H7 (cell line): Measurements from ENCODE around the gene RCVRN. TPM values are rescaled to one million over a fixed set of nuclear protein-coding genes. Genes with fewer than 3 reads are reported as not detected.
A peak's percentile ranks its signal among the peaks of the same experiment; 100 is the strongest.
"Not testable (repeated sequence)": the region's sequence is repeated elsewhere in the genome, so short reads cannot be mapped to it uniquely, and the experiment has no call there.

Experiments
- DNase-seq: peaks from one replicate; pipeline ENCODE4 v3.0.0; 2012
- H3K27me3 ChIP-seq: 2 replicates; pipeline ENCODE4 v1.6.0; 2011; ENCODE audit warnings: mild to moderate bottlenecking, low read length; ENCODE audit not compliant: control insufficient read depth, insufficient read depth
- H3K36me3 ChIP-seq: replicated peaks from 2 replicates; pipeline ENCODE4 v1.5.1; 2011; ENCODE audit warnings: low read length; ENCODE audit not compliant: control insufficient read depth, insufficient read depth
- H3K4me3 ChIP-seq: 2 replicates; pipeline ENCODE4 v1.5.1; 2011; ENCODE audit warnings: low read depth, mild to moderate bottlenecking, control low read depth, low read length, moderate library complexity; ENCODE audit not compliant: insufficient read depth
- total RNA-seq: library from RNA; depleted of rRNA; stranded (reverse); fragments of >200 nt; shearing (Covaris generic); gene quantifications from 2 replicates; pipeline ENCODE4 v1.2.3, GENCODE V29; 2014

The RCVRN gene
- total RNA-seq, 1 experiment from 2014 or later = not detected

DNA sequence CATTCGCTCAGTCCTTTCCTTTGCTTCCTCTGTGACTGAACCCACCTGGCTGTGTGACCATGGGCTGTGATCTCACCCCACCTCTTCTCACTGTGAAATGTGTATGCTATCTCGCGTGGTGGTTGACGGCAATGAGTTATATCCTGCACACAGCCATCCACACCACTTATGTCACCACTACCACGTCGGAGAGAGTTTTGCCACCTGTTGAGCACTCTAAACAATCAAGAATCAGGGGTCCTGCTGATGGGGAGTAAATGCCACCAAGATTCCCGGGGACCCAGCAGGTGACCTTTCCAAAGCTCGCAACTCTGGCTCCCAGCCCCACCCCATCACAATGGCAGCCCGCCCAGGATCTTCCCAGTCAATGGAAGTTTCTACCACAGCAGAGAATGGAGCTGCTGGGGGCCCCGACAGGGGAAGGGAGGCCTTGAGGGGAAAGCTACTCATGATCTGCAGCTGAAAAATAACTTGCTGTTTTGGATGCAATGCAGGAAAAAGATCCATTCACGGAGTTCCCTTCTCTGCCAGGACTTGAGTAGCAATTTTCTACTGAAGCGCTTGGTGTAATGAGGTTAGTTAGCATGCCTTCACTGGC lies 26.2 kb upstream of the RCVRN start:
- no peak for DNase-seq
- Histone ChIP-seq H3K4me3 (no peak overlapping the region), H3K27me3 (no peaks in the 10 kb centered on the region), H3K36me3 (no peaks in the 10 kb centered on the region)

DNA sequence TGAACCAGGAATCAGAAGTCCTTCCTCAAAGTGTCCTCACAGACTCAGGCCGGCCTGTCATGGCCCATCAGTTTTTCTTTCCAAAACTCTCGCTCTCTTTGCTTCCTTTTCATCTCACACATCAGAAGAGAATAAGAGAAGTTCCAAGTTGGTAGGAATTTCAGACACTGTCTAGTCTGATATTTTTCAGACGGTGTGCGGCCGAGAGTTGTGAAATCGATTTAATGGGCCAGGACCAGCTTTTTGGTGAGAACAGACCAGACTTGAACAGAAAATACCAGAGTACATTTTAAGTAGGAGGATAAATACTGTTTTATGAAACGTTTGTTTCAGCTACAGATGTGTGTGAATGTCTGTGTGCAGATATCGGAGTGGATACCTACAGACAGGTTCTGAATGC lies 24.8 kb upstream of the RCVRN start:
- Histone ChIP-seq H3K4me3 (no peak overlapping the region), H3K27me3 (no peaks in the 10 kb centered on the region), H3K36me3 (no peaks in the 10 kb centered on the region)
- no peak for DNase-seq

DNA sequence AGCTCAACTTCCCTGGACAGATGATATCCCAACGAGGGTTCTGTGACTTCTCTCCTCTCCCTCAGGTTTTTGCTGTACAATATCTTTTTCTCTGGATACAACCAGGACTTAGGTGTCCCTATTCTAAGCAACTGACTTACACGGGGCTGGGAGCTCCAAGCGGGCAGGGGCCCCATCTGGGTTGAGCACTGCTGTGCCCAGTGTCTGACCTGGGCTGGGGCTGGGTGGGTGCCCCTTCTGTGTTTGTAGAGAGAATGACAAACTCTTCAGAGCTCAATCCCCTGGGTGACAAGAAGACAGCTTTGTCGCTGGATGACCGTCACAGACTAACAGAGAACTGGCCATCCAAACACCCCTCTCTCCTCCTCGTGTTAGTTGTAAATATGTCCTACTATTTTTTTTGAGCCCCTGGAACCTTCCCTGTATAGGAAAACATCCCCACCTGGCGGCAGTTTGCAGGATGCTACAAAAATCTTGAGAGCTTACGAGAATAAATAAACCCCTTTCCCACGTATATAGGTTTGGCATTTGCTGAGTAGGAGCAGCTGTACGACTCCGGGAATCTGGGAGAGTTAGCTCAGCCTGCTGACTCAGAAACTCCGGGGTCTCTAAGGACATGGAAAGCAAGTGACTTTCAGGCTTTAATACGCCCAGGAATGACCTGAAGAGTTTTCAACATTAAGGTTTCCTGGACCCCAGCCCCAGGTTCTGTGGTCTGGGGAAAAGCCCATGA lies 23.7 kb upstream of the RCVRN start:
- H3K27me3 ChIP-seq = no peaks in the 10 kb centered on the region
- H3K4me3 ChIP-seq = no peak overlapping the region
- peak; percentile 84 for DNase-seq
- no peaks in the 10 kb centered on the region for H3K36me3 ChIP-seq

DNA sequence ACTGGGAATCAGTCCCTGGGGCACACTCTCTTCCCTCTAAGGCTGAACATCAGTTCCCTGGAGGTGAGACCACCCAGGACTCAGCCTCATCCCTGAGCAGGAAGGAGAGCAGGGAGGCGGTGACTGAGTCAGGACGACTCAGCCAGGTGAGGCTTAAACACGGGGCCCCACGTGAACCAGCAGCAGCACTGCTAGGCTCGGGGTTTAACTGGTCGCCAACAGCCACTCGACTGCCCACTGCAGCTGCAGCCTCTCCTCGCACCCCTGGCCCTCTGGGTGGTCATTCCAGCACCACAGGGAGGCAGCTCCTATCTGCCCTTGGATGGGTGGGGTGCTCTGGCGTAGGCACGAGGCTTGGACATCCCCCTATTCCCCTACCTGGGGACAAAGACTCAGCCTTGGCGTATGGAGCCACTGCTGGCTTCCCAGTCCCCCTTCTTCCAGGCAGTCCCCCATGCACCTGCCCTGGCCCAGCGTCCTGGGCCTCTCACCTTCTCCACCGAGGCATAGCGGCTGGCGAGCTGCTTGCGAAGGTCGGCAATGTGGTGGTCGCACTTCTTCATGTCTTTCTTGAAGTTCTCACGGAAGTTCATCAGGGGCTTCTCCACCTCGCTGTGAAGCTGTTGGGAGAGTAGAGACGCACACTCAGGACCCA lies 21.2 kb upstream of the RCVRN start:
- no peak for DNase-seq
- Histone ChIP-seq H3K27me3 (no peaks in the 10 kb centered on the region), H3K36me3 (no peaks in the 10 kb centered on the region), H3K4me3 (no peak overlapping the region)

DNA sequence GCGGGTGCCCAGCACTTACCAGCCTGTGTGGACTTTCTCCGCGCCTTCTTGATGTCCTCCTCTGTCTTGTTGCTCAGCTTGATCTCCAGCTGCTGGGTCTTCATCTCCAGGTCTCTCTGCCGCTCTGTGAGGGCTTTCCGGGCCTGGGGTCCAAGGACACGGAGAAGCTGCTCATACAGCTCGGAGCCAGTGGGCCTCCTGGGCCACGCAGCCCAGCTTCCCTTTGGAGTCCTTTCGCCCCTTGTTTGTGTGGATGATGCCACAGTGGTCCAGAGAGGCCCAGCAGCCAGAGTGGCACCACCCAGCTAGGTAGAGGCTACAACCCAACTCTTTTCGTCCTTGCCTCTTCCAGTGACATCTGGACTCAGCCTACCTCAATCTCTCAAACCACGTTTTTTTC lies 20.4 kb upstream of the RCVRN start:
- Histone ChIP-seq H3K36me3 (no peaks in the 10 kb centered on the region), H3K27me3 (no peaks in the 10 kb centered on the region), H3K4me3 (no peak overlapping the region)
- no peak for DNase-seq

DNA sequence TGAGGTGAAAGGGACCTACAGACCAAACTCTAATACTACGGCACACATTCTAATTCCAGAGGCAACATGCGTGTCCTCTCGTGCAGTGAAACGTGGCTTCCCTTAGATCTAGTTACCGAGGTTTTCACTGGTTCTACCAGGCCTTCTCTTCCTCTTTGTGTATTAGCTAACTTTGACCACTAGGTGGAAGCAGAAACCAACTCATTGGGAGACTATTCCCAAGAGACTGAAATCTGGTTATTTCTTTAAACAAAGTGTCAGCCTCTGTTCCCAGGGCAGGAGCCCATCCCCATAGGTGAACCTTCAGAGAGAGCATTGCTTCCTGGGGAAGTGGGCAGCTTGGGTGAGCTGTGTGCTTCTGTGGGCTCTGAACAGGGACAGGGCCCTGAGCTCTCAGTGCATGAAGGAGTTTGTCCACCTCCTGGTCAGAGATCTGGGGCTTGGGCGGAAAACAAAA lies 19.7 kb upstream of the RCVRN start:
- H3K4me3 ChIP-seq = no peak overlapping the region
- no peaks in the 10 kb centered on the region for H3K27me3 ChIP-seq
- no peaks in the 10 kb centered on the region for H3K36me3 ChIP-seq
- DNase-seq = peak; percentile 80

DNA sequence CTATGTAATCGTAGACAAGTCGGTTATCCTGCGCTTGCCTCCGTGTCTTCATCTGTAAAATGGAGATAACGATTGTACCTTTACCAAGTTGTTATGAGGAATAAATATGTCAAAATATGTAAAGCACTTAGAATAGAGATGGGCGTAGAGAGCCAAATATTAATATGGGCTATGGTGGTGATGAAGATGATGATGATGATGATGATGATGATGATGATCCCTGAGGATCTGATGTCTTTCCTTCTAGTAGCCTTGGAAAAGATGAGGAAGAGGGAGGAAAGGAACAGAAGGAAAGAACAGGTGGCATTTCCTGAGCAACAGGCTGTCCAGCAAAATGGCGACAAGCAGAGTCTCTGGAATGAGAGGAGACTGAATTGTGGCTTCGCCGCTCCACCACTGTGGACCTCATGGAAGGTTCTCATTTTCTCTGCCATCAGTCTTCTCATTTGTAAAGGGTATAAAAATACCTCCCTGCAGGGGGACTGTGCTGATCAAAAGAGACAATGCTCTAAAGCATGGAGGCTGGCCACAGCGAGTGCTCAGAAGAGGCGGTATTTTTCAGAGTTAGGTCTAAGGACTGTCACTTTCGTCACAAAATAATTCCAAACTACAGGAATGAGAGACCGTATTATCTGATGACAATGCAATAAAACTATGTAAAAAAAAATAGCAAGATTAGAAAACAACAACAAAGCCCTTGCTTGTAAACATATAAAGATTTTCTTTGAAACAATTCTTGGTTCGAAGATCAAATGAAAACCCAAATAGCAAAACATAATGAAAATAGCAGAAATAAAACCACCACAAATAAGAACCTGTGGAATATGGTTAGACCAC lies 17.2 kb upstream of the RCVRN start:
- H3K27me3 ChIP-seq = no peaks in the 10 kb centered on the region
- H3K4me3 ChIP-seq = no peak overlapping the region
- H3K36me3 ChIP-seq = no peaks in the 10 kb centered on the region
- no peak for DNase-seq

DNA sequence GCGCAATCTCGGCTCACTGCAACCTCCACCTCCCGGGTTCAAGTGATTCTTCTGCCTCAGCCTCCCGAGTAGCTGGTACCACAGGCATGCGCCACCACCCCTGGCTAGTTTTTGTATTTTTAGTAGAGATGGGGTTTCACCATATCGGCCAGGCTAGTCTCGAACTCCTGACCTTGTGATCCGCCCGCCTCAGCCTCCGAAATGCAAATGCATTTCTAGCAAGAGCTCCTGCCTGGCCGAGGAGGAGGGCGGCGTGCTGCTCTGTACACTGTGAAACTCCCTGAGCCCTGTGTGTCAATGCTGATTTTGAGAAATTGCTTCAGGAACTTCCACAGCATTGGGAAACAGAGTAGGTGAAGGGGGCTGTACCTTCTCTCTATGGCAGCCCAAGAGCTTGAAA lies 16.1 kb upstream of the RCVRN start:
- not testable (repeated sequence) for H3K36me3 ChIP-seq, H3K27me3 ChIP-seq, DNase-seq, H3K4me3 ChIP-seq

DNA sequence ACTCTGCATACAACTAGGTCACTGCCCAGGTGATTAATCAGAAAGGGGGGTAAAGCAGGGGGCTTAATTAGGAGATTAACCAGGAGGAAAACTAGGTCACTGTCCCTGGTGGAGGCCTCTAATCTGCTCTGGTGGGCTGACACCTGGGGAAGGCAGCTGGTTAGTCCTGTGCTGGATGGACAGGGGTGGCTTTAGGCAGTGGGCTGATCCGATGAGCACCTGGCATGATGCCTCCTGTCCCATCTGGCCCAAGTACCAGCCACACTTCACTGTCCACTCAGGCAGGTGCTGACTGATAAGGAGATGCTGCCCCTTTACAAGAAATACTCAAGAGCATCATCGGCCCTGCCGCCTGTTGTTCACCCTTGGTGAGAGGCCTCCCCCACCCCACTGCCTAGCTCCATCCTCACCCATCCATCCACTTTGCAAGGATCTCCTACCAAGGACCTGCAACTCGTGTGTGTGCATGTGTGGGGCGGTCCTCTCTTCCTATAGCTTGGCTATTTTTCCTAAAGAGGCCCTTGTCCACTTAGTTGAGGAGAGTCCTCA lies 13.8 kb upstream of the RCVRN start:
- Histone ChIP-seq H3K27me3 (no peaks in the 10 kb centered on the region), H3K36me3 (no peaks in the 10 kb centered on the region), H3K4me3 (no peak overlapping the region)
- DNase-seq = no peak

DNA sequence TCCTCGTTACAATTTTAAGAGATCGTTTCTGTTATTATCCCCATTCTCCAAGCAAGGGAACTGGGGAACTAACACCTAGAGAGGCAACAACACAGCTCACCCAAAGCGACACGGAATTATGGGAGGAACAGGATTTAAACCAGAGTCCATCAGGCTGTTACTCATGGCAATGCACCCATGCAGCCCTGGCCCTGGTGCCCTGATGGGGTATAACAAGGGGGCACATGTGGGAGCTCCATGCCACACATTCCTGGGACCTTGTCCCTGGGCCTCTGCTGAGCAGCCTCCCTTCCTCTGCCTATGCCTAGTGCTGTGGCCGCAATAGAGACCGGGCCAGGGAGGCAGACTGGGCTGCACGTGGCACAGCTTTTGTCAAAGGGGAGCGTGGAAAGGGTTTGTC lies 13.3 kb upstream of the RCVRN start:
- H3K27me3 ChIP-seq = no peaks in the 10 kb centered on the region
- no peak overlapping the region for H3K4me3 ChIP-seq
- H3K36me3 ChIP-seq = no peaks in the 10 kb centered on the region
- no peak for DNase-seq

DNA sequence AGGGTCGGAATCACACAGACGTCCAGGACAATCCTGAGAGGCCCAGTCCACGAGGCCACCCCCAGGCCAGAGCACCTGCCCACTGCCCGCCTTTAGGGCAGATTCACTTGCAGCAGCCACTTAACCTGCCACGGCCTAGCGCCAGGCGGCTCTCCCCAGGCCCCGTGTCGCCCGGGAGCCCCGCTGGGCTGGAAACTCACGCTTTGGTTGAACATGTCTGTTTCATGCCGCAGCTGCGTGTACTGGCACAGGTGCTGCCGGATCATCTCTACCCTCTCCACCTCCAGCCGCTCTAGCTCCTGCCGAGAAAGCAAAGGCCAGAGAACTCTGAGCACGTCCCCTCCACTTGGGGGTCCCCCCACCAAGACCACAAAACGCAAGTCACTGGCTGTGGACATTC lies 12.7 kb upstream of the RCVRN start:
- no peak for DNase-seq
- Histone ChIP-seq H3K27me3 (no peaks in the 10 kb centered on the region), H3K36me3 (no peaks in the 10 kb centered on the region), H3K4me3 (no peak overlapping the region)

DNA sequence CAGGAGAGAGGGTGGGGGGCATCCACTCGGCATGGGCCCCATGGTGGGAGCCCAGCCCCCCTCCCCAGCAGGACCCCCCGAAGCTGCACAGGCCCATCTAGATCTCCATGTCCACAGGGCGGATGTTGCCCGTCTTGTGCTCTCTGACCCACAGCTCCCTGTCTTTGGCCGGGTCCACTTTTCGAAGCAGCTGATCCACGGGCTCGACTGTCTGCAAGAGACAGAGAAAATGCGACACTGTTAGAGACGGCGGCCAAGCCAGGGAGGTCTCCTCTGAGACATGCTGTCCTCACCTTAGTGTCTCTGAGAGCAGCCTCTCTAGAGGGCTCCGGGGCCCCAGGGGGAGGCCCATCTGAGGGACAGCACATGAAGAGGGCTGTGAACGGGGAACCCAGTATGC lies 12.1 kb upstream of the RCVRN start:
- Histone ChIP-seq H3K27me3 (no peaks in the 10 kb centered on the region), H3K4me3 (no peak overlapping the region), H3K36me3 (no peaks in the 10 kb centered on the region)
- DNase-seq = no peak

DNA sequence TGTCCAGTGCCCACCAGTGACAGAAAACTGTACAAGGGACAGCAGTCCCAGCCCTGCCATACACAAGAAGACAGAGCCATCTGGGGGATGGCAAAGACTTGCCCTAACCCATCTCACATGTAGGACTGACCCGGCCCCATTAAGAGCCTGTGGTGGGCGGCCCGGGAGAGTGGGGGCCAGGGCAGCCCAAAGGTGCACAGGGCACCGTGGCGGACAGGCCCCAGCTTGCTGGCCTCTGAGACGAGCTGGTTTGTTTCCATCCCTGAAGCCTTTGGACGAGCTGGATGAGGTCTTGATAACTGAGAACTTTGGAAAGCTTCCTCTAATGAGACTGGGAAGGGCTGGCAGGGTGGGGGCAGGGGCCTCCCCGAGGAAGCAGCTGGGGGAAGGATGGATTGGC lies 11.0 kb upstream of the RCVRN start:
- H3K36me3 ChIP-seq = no peaks in the 10 kb centered on the region
- no peaks in the 10 kb centered on the region for H3K27me3 ChIP-seq
- DNase-seq = no peak
- H3K4me3 ChIP-seq = no peak overlapping the region

DNA sequence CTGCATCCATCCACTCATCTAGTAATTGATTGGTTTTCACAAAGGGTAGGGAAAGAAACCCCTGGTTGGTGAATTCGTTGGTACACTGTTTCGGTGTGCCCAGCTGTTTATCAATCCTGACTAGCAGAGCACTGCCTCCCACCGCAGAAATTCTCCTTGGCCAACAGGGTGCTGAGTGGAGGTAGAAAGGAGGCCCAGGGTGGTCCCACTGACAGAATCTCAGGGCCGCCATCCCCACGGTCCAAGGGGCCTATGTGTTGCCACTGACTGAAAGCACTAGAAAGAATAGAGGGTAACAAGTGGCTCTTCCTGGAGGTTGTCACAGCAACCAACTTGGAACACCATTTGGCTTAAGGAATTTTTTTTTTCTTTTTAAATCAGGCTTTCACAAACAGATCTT lies 8.4 kb upstream of the RCVRN start:
- no peak overlapping the region for H3K4me3 ChIP-seq
- no peaks in the 10 kb centered on the region for H3K36me3 ChIP-seq
- no peak for DNase-seq
- H3K27me3 ChIP-seq = no peaks in the 10 kb centered on the region
